OCI-LY7 (cell line): ENCODE results near the gene TBC1D1. TPM values are rescaled to one million over a fixed set of nuclear protein-coding genes. Genes with fewer than 3 reads are reported as not detected.

Source experiments
- BruUV-seq: library from RNA; stranded (reverse); fragments of 400-500 nt; replicated peaks from 2 replicates; lab custom pipeline; 2021; lab: Mats Ljungman, UMichigan
- CTCF ChIA-PET: fragments of 300-600 bp; sonication (Branson Sonifier 250); formaldehyde crosslinking; loops from one replicate; lab custom pipeline; 2022; ENCODE audit warnings: antibody characterized with exemption; ENCODE audit not compliant: unreplicated experiment; lab: Charles Lee
- POLR2A ChIA-PET: fragments of 300-600 bp; sonication (Branson Sonifier 250); formaldehyde crosslinking; loops from one replicate; lab custom pipeline; 2022; ENCODE audit warnings: antibody characterized with exemption; lab: Charles Lee
- DNase-seq: peaks from one replicate; pipeline ENCODE4 v3.0.0-alpha.2; 2015; ENCODE audit warnings: low spot score
- H2AFZ ChIP-seq: fragments of 200-600 bp; sonication (generic), shearing (Covaris generic); 2 replicates; pipeline ENCODE4 v1.6.1; 2014; ENCODE audit warnings: mild to moderate bottlenecking, antibody characterized with exemption, low read length, moderate library complexity
- H3K27ac ChIP-seq: fragments of 200-600 bp; sonication (generic); 2 replicates; pipeline ENCODE4 v1.5.1; 2014; ENCODE audit warnings: mixed run types, low read depth, mild to moderate bottlenecking, moderate library complexity, low read length, inconsistent platforms; ENCODE audit not compliant: poor library complexity, severe bottlenecking
- H3K36me3 ChIP-seq: fragments of 200-600 bp; sonication (generic); 2 replicates; pipeline ENCODE4 v1.6.1; 2014; ENCODE audit warnings: mild to moderate bottlenecking, antibody characterized with exemption, low read length, moderate library complexity, mixed read lengths; ENCODE audit not compliant: insufficient read depth
- H3K4me1 ChIP-seq: fragments of 200-600 bp; sonication (generic); 2 replicates; pipeline ENCODE4 v1.5.1; 2014; ENCODE audit warnings: mild to moderate bottlenecking, low read length; ENCODE audit not compliant: insufficient read depth, poor library complexity, severe bottlenecking
- H3K4me2 ChIP-seq: fragments of 200-600 bp; sonication (generic); 2 replicates; pipeline ENCODE4 v1.6.1; 2014; ENCODE audit warnings: mild to moderate bottlenecking, low read length
- H3K4me3 ChIP-seq: fragments of 200-600 bp; sonication (generic); 2 replicates; pipeline ENCODE4 v1.5.1; 2014; ENCODE audit warnings: mild to moderate bottlenecking, low read depth, low read length; ENCODE audit not compliant: poor library complexity, severe bottlenecking
- H3K79me2 ChIP-seq: fragments of 200-600 bp; sonication (generic); 2 replicates; pipeline ENCODE4 v1.6.1; 2016; ENCODE audit warnings: low read depth, mild to moderate bottlenecking, low read length, moderate library complexity, mixed read lengths; ENCODE audit not compliant: insufficient read depth
- H3K9me2 ChIP-seq: fragments of 200-600 bp; sonication (generic); 2 replicates; pipeline ENCODE4 v1.6.1; 2016; ENCODE audit warnings: mild to moderate bottlenecking, low read length, mixed read lengths; ENCODE audit not compliant: insufficient read depth
- H3K9me3 ChIP-seq: fragments of 200-600 bp; sonication (generic); 2 replicates; pipeline ENCODE4 v1.6.1; 2014; ENCODE audit warnings: mild to moderate bottlenecking, mixed run types, low read length, mixed read lengths
- H4K20me1 ChIP-seq: fragments of 200-600 bp; sonication (generic); 2 replicates; pipeline ENCODE4 v1.6.1; 2014; ENCODE audit warnings: mild to moderate bottlenecking, antibody characterized with exemption, low read length, moderate library complexity, mixed read lengths; ENCODE audit not compliant: insufficient read depth
- EZH2phosphoT487 ChIP-seq: fragments of 200-600 bp; sonication (generic); IDR thresholded peaks from 2 replicates; pipeline ENCODE4 v1.6.1; 2018; ENCODE audit warnings: low read depth, borderline replicate concordance, mild to moderate bottlenecking, mixed run types, antibody characterized with exemption, low read length, moderate library complexity, mixed read lengths
- intact Hi-C: fragments of 100-400 bp; cut with micrococcal nuclease; formaldehyde crosslinking; loops from one replicate; pipeline ENCODE4 v1.10.0; 2022; ENCODE audit not compliant: unreplicated experiment
- total RNA-seq, 2 experiments: library from RNA; depleted of rRNA in 1 of 2; stranded (reverse); fragments of >200 nt in 1 of 2; shearing (Covaris generic) in 1 of 2; gene quantifications; 2 replicates each; pipeline ENCODE4 v1.2.3, GENCODE V29; 2014 to 2022
- TF ChIP-seq, protein P1 (sequence below): fragments of 200-600 bp; sonication (generic); conservative IDR thresholded peaks from 2 replicates; pipeline ENCODE4 v1.5.1; 2014; ENCODE audit warnings: mild to moderate bottlenecking, antibody characterized with exemption, low read length, moderate library complexity, mixed read lengths

The TBC1D1 gene
- total RNA-seq, 2 experiments from 2014 or later = 539 to 545 TPM

DNA sequence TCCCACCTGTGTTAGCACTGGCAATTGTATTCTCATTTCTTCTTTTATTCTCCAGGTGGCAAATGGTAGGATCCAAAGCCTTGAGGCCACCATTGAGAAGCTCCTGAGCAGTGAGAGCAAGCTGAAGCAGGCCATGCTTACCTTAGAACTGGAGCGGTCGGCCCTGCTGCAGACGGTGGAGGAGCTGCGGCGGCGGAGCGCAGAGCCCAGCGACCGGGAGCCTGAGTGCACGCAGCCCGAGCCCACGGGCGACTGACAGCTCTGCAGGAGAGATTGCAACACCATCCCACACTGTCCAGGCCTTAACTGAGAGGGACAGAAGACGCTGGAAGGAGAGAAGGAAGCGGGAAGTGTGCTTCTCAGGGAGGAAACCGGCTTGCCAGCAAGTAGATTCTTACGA is 246.2 kb downstream of the TBC1D1 start:
- no peak for DNase-seq
- Histone ChIP-seq H3K9me2 (no peaks in the 10 kb centered on the region), H3K79me2 (no peaks in the 10 kb centered on the region), H4K20me1 (no peaks in the 10 kb centered on the region; the same call in 1 of the 2 replicates), H3K36me3 (peaks cover 99% of the 10 kb centered on the region), H3K4me3 (no peak overlapping the region), H3K9me3 (no peaks in the 10 kb centered on the region), H2AFZ (no peak overlapping the region), H3K27ac (no peak overlapping the region), H3K4me1 (no peaks in the 10 kb centered on the region), H3K4me2 (no peak overlapping the region)
- CTCF ChIA-PET = no interaction called here
- BruUV-seq = no TSS peak
- intact Hi-C loops = no loop called here
- POLR2A ChIA-PET = interaction anchor here (0.6 kb wide), 1 partner anchor 557 kb away, joined by 3 read pairs; no protein-coding TSS in a partner anchor
- TF ChIP-seq, protein P1, sequence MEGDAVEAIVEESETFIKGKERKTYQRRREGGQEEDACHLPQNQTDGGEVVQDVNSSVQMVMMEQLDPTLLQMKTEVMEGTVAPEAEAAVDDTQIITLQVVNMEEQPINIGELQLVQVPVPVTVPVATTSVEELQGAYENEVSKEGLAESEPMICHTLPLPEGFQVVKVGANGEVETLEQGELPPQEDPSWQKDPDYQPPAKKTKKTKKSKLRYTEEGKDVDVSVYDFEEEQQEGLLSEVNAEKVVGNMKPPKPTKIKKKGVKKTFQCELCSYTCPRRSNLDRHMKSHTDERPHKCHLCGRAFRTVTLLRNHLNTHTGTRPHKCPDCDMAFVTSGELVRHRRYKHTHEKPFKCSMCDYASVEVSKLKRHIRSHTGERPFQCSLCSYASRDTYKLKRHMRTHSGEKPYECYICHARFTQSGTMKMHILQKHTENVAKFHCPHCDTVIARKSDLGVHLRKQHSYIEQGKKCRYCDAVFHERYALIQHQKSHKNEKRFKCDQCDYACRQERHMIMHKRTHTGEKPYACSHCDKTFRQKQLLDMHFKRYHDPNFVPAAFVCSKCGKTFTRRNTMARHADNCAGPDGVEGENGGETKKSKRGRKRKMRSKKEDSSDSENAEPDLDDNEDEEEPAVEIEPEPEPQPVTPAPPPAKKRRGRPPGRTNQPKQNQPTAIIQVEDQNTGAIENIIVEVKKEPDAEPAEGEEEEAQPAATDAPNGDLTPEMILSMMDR = no peak
- no peak for TF ChIP-seq EZH2phosphoT487

DNA sequence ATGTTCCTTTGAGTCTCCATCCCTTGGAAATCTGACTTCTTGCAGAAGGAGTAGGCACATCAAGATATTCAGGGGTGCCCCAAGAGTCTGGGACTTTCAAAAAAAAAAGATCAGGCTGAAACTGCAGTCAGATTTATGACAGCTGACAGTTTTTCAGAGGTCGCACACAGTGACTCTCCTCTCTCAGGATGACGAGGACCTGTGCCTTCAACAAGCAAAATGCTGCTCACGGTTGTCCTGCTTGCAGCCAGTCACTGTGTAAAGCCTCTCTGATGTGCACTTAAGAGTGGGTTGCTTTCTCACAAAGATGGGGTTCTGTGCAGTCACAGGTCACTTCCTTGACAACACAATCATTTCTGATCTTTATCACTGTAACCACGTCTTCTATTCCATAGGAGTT is 247.5 kb downstream of the TBC1D1 start:
- H3K9me3 ChIP-seq = no peaks in the 10 kb centered on the region
- no peak overlapping the region for H3K4me2 ChIP-seq
- no peaks in the 10 kb centered on the region for H3K9me2 ChIP-seq
- no peak for TF ChIP-seq EZH2phosphoT487
- TF ChIP-seq, protein P1 = no peak
- H3K36me3 ChIP-seq = peaks cover 99% of the 10 kb centered on the region
- ChIA-PET POLR2A (no interaction called here), CTCF (no interaction called here)
- no peak for DNase-seq
- H3K79me2 ChIP-seq = no peaks in the 10 kb centered on the region
- no peaks in the 10 kb centered on the region for H3K4me1 ChIP-seq
- no peak overlapping the region for H3K27ac ChIP-seq
- BruUV-seq = no TSS peak
- no peak overlapping the region for H2AFZ ChIP-seq
- H4K20me1 ChIP-seq = no peaks in the 10 kb centered on the region; the same call in 1 of the 2 replicates
- intact Hi-C loops = no loop called here
- no peak overlapping the region for H3K4me3 ChIP-seq

DNA sequence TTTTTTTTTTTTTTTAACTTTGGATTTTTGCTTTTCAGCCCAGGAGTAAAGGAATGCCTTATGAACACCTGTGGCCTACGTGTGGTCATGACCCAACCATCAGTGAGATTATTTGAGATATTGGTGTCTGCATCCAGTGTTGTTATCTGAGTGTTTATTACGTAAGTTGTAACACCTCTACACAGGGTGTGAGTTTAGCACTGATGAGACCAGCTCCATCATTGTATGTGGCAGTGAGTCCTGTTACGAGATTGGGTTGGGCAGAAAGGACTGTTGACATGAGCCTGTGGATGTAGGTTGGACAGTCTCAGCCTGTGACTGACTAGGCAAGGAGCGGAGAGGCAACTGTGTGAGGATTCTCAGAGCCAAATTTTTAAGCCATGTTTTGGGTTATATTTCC is 248.3 kb downstream of the TBC1D1 start:
- Histone ChIP-seq H2AFZ (no peak overlapping the region), H4K20me1 (no peaks in the 10 kb centered on the region; the same call in 1 of the 2 replicates), H3K4me2 (no peak overlapping the region), H3K4me3 (no peak overlapping the region), H3K4me1 (no peaks in the 10 kb centered on the region), H3K9me3 (no peaks in the 10 kb centered on the region), H3K79me2 (no peaks in the 10 kb centered on the region), H3K9me2 (no peaks in the 10 kb centered on the region), H3K27ac (no peak overlapping the region), H3K36me3 (peaks cover 97% of the 10 kb centered on the region)
- DNase-seq = no peak
- intact Hi-C loops = no loop called here
- TF ChIP-seq, protein P1 = no peak
- TF ChIP-seq EZH2phosphoT487 = no peak
- ChIA-PET CTCF (no interaction called here), POLR2A (no interaction called here)
- no TSS peak for BruUV-seq
